Lung (tissue), 12 donors: Measurements from ENCODE around the gene TMEM178B. TPM values are rescaled to one million over a fixed set of nuclear protein-coding genes. Genes with fewer than 3 reads are reported as not detected.

ENCODE experiments used
- ATAC-seq: fragments of 200-7000 bp; cut with Tn5 transposase; one replicate; pipeline ENCODE4 v1.9.1; 2020; ENCODE audit warnings: moderate number of reproducible peaks; ENCODE audit not compliant: insufficient read depth, low FRiP score
- DNase-seq, 3 donors: peaks; one replicate each; pipeline ENCODE4 v3.0.0-alpha.2; 2013 to 2017
- H3K27ac ChIP-seq, 2 donors: one replicate each; pipeline ENCODE4 v1.5.1; 2013; ENCODE audit warnings: mild to moderate bottlenecking in 2 of 2, moderate library complexity in 2 of 2, control low read depth in 1 of 2, inconsistent platforms in 1 of 2, low read depth in 1 of 2, low read length in 1 of 2
- H3K27me3 ChIP-seq, 3 donors: one replicate each; pipeline ENCODE4 v1.5.1; 2013; ENCODE audit warnings: low read length in 2 of 3; ENCODE audit not compliant: control insufficient read depth in 3 of 3, insufficient read depth in 3 of 3
- H3K36me3 ChIP-seq, 4 donors: one replicate each; pipeline ENCODE4 v1.5.1; 2013; ENCODE audit warnings: low read length in 4 of 4, mild to moderate bottlenecking in 1 of 4, moderate library complexity in 1 of 4; ENCODE audit not compliant: control insufficient read depth in 4 of 4, insufficient read depth in 4 of 4
- H3K4me1 ChIP-seq, 5 donors: one replicate each; pipeline ENCODE4 v1.5.1; 2013; ENCODE audit warnings: low read length in 5 of 5, mild to moderate bottlenecking in 2 of 5, moderate library complexity in 1 of 5; ENCODE audit not compliant: control insufficient read depth in 5 of 5, insufficient read depth in 5 of 5
- H3K4me3 ChIP-seq: one replicate; pipeline ENCODE4 v1.5.1; 2013; ENCODE audit warnings: mild to moderate bottlenecking, control low read depth, moderate library complexity
- H3K9ac ChIP-seq, 2 donors: one replicate each; pipeline ENCODE4 v1.5.1; 2013; ENCODE audit warnings: low read length in 2 of 2, control low read depth in 1 of 2; ENCODE audit not compliant: insufficient read depth in 1 of 2
- H3K9me3 ChIP-seq, 4 donors: one replicate each; pipeline ENCODE4 v1.5.1; 2013; ENCODE audit warnings: low read length in 3 of 4, mild to moderate bottlenecking in 1 of 4, moderate library complexity in 1 of 4; ENCODE audit not compliant: control insufficient read depth in 4 of 4, insufficient read depth in 3 of 4
- WGBS, 2 donors: extraction: QIAGEN DNeasy Blood & Tissue Kit; methylation state at CpG; one replicate each; pipeline ENCODE4 v1.1.7; 2013; 5-methylcytosine and 5-hydroxymethylcytosine counted together
- polyA plus RNA-seq, 2 donors: library from polyadenylated mRNA; stranded (reverse); fragments of 200-250 nt; gene quantifications; one replicate each; pipeline ENCODE4 v1.2.1, GENCODE V29; 2013
- total RNA-seq, 2 donors: library from RNA; depleted of rRNA in 1 of 2; stranded (reverse); fragments of >200 nt in 1 of 2; gene quantifications; one replicate each; pipeline ENCODE4 v1.2.1, GENCODE V29; 2014 to 2021
- TF ChIP-seq, protein P1 (sequence below): IDR thresholded peaks from 2 replicates; pipeline ENCODE4 v1.5.1; 2012; ENCODE audit warnings: mild to moderate bottlenecking; ENCODE audit errors: control extremely low read depth, extremely low read depth
- donor health status: control.
- donor health status: control.
- donor health status: Bipolar disorder and iron deficiency.
- donor health status: healthy.
- donor health status: DM: yes; HTN: yes; CAD: no.

TMEM178B gene
- total and polyA plus RNA-seq, 4 donors, result 0.04 to 2.4 (median 0.48) TPM

GRCh38 chr7:141362580-141363435 lies 288.9 kb downstream of the TMEM178B start:
- no peaks in the 10 kb centered on the region for H3K27me3 ChIP-seq
- TF ChIP-seq, protein P1, sequence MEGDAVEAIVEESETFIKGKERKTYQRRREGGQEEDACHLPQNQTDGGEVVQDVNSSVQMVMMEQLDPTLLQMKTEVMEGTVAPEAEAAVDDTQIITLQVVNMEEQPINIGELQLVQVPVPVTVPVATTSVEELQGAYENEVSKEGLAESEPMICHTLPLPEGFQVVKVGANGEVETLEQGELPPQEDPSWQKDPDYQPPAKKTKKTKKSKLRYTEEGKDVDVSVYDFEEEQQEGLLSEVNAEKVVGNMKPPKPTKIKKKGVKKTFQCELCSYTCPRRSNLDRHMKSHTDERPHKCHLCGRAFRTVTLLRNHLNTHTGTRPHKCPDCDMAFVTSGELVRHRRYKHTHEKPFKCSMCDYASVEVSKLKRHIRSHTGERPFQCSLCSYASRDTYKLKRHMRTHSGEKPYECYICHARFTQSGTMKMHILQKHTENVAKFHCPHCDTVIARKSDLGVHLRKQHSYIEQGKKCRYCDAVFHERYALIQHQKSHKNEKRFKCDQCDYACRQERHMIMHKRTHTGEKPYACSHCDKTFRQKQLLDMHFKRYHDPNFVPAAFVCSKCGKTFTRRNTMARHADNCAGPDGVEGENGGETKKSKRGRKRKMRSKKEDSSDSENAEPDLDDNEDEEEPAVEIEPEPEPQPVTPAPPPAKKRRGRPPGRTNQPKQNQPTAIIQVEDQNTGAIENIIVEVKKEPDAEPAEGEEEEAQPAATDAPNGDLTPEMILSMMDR, result no peak
- H3K9ac ChIP-seq, result no peak overlapping the region
- no peaks in the 10 kb centered on the region for H3K36me3 ChIP-seq
- DNase-seq, result peak in 1 of 3 donors; percentile 28
- 80 to 88% methylated on average over 13 of the region's 13 CpGs for WGBS, 2 donors
- H3K4me1 ChIP-seq, result peaks cover 0 to 36% (median 0%) of the 10 kb centered on the region in 5 donors
- no peak overlapping the region for H3K4me3 ChIP-seq
- no peaks in the 10 kb centered on the region for H3K9me3 ChIP-seq
- no peak for ATAC-seq
- H3K27ac ChIP-seq, result no peak overlapping the region

DNA sequence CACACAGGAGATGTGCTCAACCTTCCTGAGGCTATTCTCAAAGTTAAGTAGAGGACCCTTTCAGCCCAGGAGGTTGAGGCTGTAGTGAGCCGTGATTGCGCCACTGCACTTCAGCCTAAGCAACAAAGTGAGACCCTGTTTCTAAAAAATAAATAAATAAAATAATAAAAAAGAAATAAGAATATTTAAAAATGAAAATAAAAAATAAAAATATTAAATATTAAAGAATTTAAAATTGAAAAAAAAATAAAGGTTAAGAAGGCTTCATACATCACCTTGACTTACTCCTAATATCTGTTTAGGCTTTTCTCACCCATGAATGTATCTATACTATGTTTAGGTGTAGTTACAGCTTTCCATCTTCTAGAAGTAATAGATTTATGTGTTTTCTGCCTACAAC lies 289.9 kb downstream of the TMEM178B start:
- ATAC-seq (no peak), DNase-seq (no peak)
- 95 to 99% methylated on average over 2 of the region's 2 CpGs for WGBS, 2 donors
- Histone ChIP-seq H3K4me3 (no peak overlapping the region), H3K4me1 (peaks cover 0 to 28% (median under 1%) of the 10 kb centered on the region in 5 donors), H3K9me3 (no peaks in the 10 kb centered on the region), H3K27me3 (no peaks in the 10 kb centered on the region), H3K9ac (no peak overlapping the region), H3K27ac (no peak overlapping the region), H3K36me3 (no peaks in the 10 kb centered on the region)
- TF ChIP-seq, protein P1, result no peak

DNA sequence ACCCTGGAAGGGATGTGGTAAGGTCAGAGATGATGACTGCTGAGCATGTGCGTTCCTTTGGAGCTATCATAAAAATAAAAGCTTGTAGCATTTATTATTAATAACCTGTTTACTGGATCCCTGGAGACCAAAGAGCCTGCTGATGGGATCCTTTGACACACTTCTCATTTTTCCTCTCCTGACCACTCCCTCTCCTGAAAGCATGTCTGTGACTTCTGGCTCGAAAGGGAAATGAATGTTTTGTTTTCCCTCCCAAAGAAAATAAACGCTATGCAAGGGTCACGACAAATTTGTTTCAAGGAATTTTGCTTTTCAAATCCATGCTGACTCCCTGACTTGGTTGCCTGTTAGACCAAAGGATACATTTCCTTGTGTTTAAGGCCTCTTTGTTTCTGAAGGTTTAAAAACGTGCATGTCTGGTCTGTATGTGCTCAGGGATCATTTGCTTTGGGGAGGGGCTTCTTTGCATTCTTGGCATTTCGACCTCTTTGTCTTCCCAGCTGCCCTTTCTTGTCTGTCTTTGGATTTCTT lies 292.3 kb downstream of the TMEM178B start:
- Histone ChIP-seq H3K4me3 (no peak overlapping the region), H3K27ac (no peak overlapping the region), H3K4me1 (peaks cover 0 to 20% (median 6%) of the 10 kb centered on the region in 5 donors), H3K9me3 (no peaks in the 10 kb centered on the region), H3K36me3 (no peaks in the 10 kb centered on the region), H3K27me3 (no peaks in the 10 kb centered on the region), H3K9ac (no peak overlapping the region)
- WGBS, 2 donors, result 39 to 46% methylated on average over 6 of the region's 6 CpGs
- ATAC-seq (no peak), DNase-seq (peak in 2 of 3 donors; percentile 22 to 30)
- TF ChIP-seq, protein P1, result no peak
